ENCODE data around the gene PSMG2. TPM values are rescaled to one million over a fixed set of nuclear protein-coding genes. Genes with fewer than 3 reads are reported as not detected.

The PSMG2 gene
- total RNA-seq, 1 donor from 2014 or later, result 58.2 TPM

- TF ChIP-seq CTCF (IDR thresholded peaks at IDR 0.05; ENCODE audit: unreplicated experiment), result no peak
- peaks cover 4% of the 10 kb centered on the region for H3K27me3 Mint-ChIP-seq
- DNase-seq (ENCODE audit: low spot score, unreplicated experiment), result peak; percentile 55
- H3K27ac Mint-ChIP-seq, result peak within 1 kb of the TSS; percentile 87
- peak within 1 kb of the TSS; percentile 82 for H3K4me3 Mint-ChIP-seq (ENCODE audit: low read depth)
- H3K36me3 Mint-ChIP-seq (ENCODE audit: insufficient read depth), result peaks cover 2% of the 10 kb centered on the region
- peaks cover 8% of the 10 kb centered on the region for H3K4me1 Mint-ChIP-seq (ENCODE audit: low read depth)
- H3K9me3 Mint-ChIP-seq (ENCODE audit: low read depth), result no peaks in the 10 kb centered on the region
These were observed 45.0 kb upstream of the PSMG2 start, which contains the start of gene SPIRE1 for GRCh38 chr18:12657684-12658425. Gene SPIRE1, minus strand, starts transcription at chr18:12658107. Its CDS starts 241 bp downstream, at chr18:12657866.

DNA sequence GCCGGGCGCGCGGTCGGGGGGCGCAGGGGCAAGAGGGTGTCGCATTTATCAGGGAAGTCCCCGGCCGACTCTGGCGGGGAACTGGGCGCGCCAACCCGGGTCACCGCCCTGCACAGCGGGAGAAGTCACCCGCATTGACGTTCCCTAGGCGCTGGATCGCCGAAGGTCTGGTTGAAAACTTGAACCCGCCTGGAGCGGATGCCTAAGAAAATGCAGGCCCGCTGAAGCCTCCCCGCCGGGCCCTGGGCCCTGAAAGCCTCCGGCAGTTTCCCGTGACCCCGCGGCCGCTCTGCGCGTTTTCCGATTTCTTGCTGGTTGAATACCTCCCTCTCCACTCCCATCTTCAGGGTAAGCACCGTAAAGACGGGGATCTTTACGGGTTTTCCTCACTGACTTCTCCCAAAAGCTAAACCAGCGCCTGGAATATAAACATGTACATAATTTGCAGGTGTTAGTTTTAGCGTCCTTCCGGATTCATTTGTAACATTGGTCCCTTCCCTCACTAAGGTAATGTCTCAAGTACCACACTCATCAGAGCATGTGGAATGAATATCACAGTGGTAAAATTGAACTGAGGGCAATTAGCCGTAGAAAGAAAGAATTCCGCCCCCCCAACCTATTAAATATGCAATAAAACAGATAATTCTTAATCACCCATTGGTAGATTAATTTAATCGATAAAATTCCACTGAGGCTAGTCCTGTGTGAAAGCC lies 44.3 kb upstream of the PSMG2 start:
- Mint-ChIP-seq H3K4me1 (ENCODE audit: low read depth) (peaks cover 8% of the 10 kb centered on the region), H3K4me3 (ENCODE audit: low read depth) (peak overlapping the region; percentile 82), H3K27ac (peak overlapping the region; percentile 87), H3K36me3 (ENCODE audit: insufficient read depth) (no peaks in the 10 kb centered on the region), H3K9me3 (ENCODE audit: low read depth) (no peaks in the 10 kb centered on the region), H3K27me3 (peaks cover 4% of the 10 kb centered on the region)
- DNase-seq (ENCODE audit: low spot score, unreplicated experiment), result peak; percentile 16
- no peak for TF ChIP-seq CTCF (IDR thresholded peaks at IDR 0.05; ENCODE audit: unreplicated experiment)

- H3K4me3 Mint-ChIP-seq (ENCODE audit: low read depth), result peak overlapping the region; percentile 25
- H3K36me3 Mint-ChIP-seq (ENCODE audit: insufficient read depth), result no peaks in the 10 kb centered on the region
- peaks cover 8% of the 10 kb centered on the region for H3K4me1 Mint-ChIP-seq (ENCODE audit: low read depth)
- H3K27ac Mint-ChIP-seq, result peak overlapping the region; percentile 19
- peak; percentile 21 for DNase-seq (ENCODE audit: low spot score, unreplicated experiment)
- H3K27me3 Mint-ChIP-seq, result peaks cover 4% of the 10 kb centered on the region
- no peaks in the 10 kb centered on the region for H3K9me3 Mint-ChIP-seq (ENCODE audit: low read depth)
- peak; percentile 92 for TF ChIP-seq CTCF (IDR thresholded peaks at IDR 0.05; ENCODE audit: unreplicated experiment)
These were observed 42.8 kb upstream of the PSMG2 start for GRCh38 chr18:12659904-12660605.

GRCh38 chr18:12668041-12668440 lies 34.8 kb upstream of the PSMG2 start:
- TF ChIP-seq CTCF (IDR thresholded peaks at IDR 0.05; ENCODE audit: unreplicated experiment), result no peak
- no peaks in the 10 kb centered on the region for H3K4me1 Mint-ChIP-seq (ENCODE audit: low read depth)
- no peak overlapping the region for H3K4me3 Mint-ChIP-seq (ENCODE audit: low read depth)
- H3K36me3 Mint-ChIP-seq (ENCODE audit: insufficient read depth), result peaks cover 4% of the 10 kb centered on the region
- no peak overlapping the region for H3K27ac Mint-ChIP-seq
- H3K27me3 Mint-ChIP-seq, result no peaks in the 10 kb centered on the region
- no peak for DNase-seq (ENCODE audit: low spot score, unreplicated experiment)
- no peaks in the 10 kb centered on the region for H3K9me3 Mint-ChIP-seq (ENCODE audit: low read depth)

DNA sequence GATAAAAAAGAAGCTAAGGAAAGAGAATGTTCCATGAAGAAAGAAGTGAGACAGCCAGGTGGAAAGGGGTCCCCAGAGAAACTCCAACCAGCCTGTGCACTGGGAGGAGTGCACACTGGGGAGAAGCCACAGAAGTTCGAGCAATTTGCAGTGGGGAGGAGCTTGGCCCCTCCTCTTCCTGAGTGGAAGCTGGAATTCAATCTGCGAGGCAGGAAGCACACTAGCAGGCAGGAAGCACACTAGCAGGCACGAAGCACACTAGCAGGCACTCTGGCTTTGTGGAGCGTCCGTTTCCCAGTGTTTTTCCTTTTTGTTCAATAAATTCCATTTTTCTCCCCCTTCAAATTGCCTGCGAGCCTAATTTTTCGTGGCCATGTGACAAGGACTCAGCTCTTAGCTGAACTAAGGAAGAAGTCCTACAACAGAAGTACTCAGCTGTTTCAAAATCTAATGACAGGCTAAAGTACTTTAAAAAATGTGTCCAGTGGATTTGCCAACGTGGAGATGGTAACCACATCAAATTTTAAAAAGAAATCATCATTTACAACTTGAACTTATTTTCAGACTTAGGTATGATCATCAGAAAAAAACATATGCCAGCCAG lies 23.6 kb upstream of the PSMG2 start:
- Mint-ChIP-seq H3K4me3 (ENCODE audit: low read depth) (no peak overlapping the region), H3K9me3 (ENCODE audit: low read depth) (no peaks in the 10 kb centered on the region), H3K36me3 (ENCODE audit: insufficient read depth) (peaks cover 8% of the 10 kb centered on the region), H3K27me3 (no peaks in the 10 kb centered on the region), H3K27ac (no peak overlapping the region), H3K4me1 (ENCODE audit: low read depth) (no peaks in the 10 kb centered on the region)
- TF ChIP-seq CTCF (IDR thresholded peaks at IDR 0.05; ENCODE audit: unreplicated experiment), result no peak
- DNase-seq (ENCODE audit: low spot score, unreplicated experiment), result no peak
